BJ (cell line): Measurements from ENCODE around the gene PBX3. TPM values are rescaled to one million over a fixed set of nuclear protein-coding genes. Genes with fewer than 3 reads are reported as not detected.

ENCODE experiments used
- CTCF ChIA-PET: fragments of 350-600 bp; formaldehyde crosslinking; extraction: SDS; loops from one replicate; lab custom pipeline; 2021; ENCODE audit warnings: antibody characterized with exemption, inconsistent platforms; lab: Yijun Ruan, JAX
- POLR2A ChIA-PET: fragments of 300-600 bp; sonication (Branson Sonifier 250); formaldehyde crosslinking; extraction: SDS; loops from one replicate; lab custom pipeline; 2021; ENCODE audit warnings: antibody characterized with exemption; lab: Charles Lee
- DNase-seq: peaks from one replicate; pipeline ENCODE4 v3.0.0-alpha.2; 2011; ENCODE audit warnings: low read depth
- H3K27me3 ChIP-seq: 2 replicates; pipeline ENCODE4 v1.6.0; 2011; ENCODE audit warnings: low read length; ENCODE audit not compliant: control insufficient read depth, insufficient read depth
- H3K36me3 ChIP-seq: 2 replicates; pipeline ENCODE4 v1.5.1; 2011; ENCODE audit warnings: low read length; ENCODE audit not compliant: control insufficient read depth, insufficient read depth
- H3K4me3 ChIP-seq: 2 replicates; pipeline ENCODE4 v1.5.1; 2011; ENCODE audit warnings: low read depth, mild to moderate bottlenecking, control low read depth, low read length
- polyA plus RNA-seq: library from polyadenylated mRNA; depleted of rRNA; stranded (reverse); fragments of >200 nt; gene quantifications from 2 replicates; pipeline ENCODE4 v1.2.3, GENCODE V29; 2011
- TF ChIP-seq, protein P1 (sequence below): IDR thresholded peaks from 2 replicates; pipeline ENCODE4 v1.5.1; 2011; ENCODE audit warnings: low read depth, mild to moderate bottlenecking, control low read depth, inconsistent platforms, low read length, moderate library complexity; ENCODE audit not compliant: insufficient read depth

PBX3 gene
- polyA plus RNA-seq, 1 experiment = 27.9 TPM

DNA sequence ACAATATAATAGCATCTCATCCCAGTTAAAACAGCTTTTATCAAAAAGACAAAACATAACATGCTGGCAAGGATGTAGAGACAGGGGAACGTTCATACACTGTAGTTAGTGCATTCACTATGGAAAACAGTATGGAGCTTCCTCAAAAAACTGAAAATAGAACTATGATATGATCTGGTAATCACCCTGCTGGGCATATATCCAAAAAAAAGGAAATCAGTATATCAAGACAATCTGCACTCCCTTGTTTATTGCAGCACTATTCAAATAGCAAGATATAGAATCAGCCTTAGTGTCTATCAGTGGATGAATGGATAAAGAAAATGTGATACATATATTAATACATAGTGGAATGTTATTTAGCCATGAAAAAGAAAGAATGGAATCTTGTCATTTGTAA is 88.5 kb downstream of the PBX3 start:
- Histone ChIP-seq H3K36me3 (no peaks in the 10 kb centered on the region), H3K4me3 (no peak overlapping the region), H3K27me3 (no peaks in the 10 kb centered on the region)
- ChIA-PET CTCF (interaction anchor here (1.3 kb wide), 1 partner anchor 27 kb away, joined by 3 read pairs; no protein-coding TSS in a partner anchor), POLR2A (no interaction called here)
- TF ChIP-seq, protein P1, sequence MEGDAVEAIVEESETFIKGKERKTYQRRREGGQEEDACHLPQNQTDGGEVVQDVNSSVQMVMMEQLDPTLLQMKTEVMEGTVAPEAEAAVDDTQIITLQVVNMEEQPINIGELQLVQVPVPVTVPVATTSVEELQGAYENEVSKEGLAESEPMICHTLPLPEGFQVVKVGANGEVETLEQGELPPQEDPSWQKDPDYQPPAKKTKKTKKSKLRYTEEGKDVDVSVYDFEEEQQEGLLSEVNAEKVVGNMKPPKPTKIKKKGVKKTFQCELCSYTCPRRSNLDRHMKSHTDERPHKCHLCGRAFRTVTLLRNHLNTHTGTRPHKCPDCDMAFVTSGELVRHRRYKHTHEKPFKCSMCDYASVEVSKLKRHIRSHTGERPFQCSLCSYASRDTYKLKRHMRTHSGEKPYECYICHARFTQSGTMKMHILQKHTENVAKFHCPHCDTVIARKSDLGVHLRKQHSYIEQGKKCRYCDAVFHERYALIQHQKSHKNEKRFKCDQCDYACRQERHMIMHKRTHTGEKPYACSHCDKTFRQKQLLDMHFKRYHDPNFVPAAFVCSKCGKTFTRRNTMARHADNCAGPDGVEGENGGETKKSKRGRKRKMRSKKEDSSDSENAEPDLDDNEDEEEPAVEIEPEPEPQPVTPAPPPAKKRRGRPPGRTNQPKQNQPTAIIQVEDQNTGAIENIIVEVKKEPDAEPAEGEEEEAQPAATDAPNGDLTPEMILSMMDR = no peak
- no peak for DNase-seq

DNA sequence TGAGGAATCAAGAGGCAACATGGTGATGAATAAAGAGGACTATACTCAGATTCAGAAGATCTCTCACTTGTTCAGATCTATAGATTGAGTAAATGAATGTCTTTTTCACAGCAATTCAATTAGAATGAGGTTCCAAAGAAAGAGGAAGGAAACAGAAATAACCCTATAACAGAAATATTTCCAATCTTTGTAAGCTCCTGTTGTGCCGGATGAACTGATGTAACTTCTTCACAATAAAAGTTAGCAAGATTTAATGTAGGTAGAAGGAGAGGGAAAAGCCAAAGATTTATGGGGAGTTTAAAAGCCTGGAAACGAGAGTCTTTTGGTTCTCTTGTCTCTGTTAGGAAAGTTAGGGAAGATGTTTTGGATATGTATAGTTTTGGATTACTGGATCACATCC is 92.1 kb downstream of the PBX3 start:
- CTCF ChIA-PET = interaction anchor here (1.2 kb wide), 1 partner anchor 12 kb away, joined by 3 read pairs; no protein-coding TSS in a partner anchor
- TF ChIP-seq, protein P1 = no peak
- Histone ChIP-seq H3K27me3 (no peaks in the 10 kb centered on the region), H3K36me3 (no peaks in the 10 kb centered on the region; the same call in 1 of the 2 replicates), H3K4me3 (no peak overlapping the region)
- no peak for DNase-seq
- POLR2A ChIA-PET = no interaction called here

DNA sequence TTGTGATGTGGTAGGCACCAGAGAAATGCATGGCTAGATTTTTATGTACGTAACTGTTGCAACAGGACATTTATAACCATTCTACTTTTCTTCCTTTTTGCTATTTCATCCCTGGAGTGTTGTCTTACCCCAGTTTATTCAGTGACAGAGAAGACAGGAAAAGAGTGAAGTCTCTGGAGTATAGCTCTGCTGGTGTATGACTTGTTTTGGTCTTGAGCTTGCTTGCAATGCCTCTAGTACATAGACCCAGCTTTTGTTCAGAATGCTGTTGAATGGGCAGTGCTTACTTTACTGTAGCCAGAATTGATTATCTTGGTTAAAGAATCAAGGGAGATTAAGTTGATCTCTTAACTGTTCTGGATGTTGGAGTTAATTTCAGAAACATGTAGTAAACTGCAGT is 94.3 kb downstream of the PBX3 start:
- POLR2A ChIA-PET = interaction anchor here (0.6 kb wide), 1 partner anchor 92 kb away, joined by 5 read pairs; no protein-coding TSS in a partner anchor
- DNase-seq = no peak
- Histone ChIP-seq H3K27me3 (no peaks in the 10 kb centered on the region), H3K4me3 (no peak overlapping the region), H3K36me3 (no peaks in the 10 kb centered on the region; the same call in 1 of the 2 replicates)
- CTCF ChIA-PET = no interaction called here
- TF ChIP-seq, protein P1 = no peak

DNA sequence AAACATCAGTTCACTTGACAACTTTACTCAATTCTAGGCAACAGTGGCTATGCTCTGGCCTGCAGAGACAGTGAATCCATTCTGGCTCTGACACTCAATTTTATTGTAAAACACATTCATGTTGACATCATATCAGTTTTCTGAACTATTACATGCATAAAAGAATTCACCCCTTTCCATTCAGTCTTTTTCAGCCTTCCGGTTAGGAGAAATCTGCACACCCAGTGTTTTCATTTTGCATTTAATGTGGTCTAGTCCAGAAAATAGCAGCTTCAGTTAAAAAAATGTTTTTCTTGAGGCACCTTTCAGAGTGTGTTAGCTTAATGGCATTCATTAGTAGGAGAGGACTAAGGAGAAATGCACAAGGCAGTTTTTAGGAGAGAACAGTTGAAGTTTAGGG is 95.1 kb downstream of the PBX3 start:
- ChIA-PET POLR2A (no interaction called here), CTCF (no interaction called here)
- TF ChIP-seq, protein P1 = no peak
- Histone ChIP-seq H3K27me3 (no peaks in the 10 kb centered on the region), H3K4me3 (no peak overlapping the region), H3K36me3 (no peaks in the 10 kb centered on the region; the same call in 1 of the 2 replicates)
- no peak for DNase-seq

DNA sequence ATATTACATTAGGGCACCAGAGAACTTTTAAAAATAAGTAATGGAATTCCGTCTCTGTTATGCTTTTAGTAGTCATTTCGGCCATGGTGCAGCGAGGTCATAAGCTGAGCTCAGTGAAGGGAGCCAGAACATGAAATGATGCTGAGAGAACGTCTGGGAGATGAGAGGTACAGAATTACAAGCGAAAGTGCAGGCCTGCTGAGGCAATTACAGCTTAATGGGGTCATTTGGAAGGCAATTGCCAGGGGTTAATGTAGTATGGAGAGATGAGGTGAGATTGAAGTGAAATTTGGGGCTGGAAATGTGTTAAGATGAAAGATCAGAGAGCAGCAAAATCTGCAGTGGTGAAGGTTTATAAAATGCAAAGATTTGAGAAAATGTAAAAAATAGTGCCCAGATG is 96.5 kb downstream of the PBX3 start:
- H3K36me3 ChIP-seq = no peaks in the 10 kb centered on the region; the same call in 1 of the 2 replicates
- no peak overlapping the region for H3K4me3 ChIP-seq
- DNase-seq = no peak
- ChIA-PET POLR2A (interaction anchor here (0.8 kb wide), 1 partner anchor 44 kb away, joined by 3 read pairs; no protein-coding TSS in a partner anchor), CTCF (interaction anchor here (0.5 to 1.4 kb wide), 2 partner anchors 10 to 11 kb away, joined by 3 read pairs; no protein-coding TSS in a partner anchor)
- H3K27me3 ChIP-seq = no peaks in the 10 kb centered on the region
- TF ChIP-seq, protein P1 = no peak
